ENCODE results near the gene RAB44.
"Not testable (repeated sequence)": the region's sequence is repeated elsewhere in the genome, so short reads cannot be mapped to it uniquely, and the experiment has no call there.

RAB44 gene, protein sequence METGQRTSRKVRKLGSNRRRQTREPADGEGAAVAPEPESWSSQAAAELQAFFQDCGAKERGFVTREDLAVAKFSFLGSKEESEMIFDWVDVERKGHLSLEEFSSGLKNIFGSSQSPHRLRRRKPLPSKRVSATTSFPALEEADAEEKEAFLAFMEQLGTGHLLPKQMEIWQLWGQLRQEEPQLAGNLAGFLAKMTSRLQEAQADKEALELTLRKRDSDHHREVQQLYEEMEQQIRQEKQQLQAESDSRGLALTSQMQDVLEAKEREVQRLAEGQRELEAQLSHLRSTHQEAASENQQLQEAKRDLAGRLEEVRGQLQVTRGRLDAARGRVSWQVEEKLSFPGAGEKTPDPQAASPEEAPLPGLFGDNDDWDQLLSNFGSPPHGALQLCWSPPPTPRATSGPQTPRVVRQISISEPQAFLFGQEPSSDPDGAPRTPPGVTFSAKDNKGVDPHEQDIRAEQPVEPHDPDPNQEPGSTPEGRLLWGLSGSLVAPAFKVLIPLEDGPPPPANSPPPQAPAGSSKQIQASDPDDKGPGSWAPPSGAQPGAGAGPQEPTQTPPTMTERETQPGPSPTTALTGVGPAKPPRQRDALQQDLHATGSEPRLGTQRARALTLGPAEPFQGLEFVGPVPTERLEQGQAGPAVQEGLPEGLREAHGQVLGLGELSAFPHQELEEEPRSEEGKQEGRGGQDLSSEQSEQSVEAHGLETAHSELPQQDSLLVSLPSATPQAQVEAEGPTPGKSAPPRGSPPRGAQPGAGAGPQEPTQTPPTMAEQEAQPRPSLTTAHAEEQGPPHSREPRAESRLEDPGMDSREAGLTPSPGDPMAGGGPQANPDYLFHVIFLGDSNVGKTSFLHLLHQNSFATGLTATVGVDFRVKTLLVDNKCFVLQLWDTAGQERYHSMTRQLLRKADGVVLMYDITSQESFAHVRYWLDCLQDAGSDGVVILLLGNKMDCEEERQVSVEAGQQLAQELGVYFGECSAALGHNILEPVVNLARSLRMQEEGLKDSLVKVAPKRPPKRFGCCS

DNA sequence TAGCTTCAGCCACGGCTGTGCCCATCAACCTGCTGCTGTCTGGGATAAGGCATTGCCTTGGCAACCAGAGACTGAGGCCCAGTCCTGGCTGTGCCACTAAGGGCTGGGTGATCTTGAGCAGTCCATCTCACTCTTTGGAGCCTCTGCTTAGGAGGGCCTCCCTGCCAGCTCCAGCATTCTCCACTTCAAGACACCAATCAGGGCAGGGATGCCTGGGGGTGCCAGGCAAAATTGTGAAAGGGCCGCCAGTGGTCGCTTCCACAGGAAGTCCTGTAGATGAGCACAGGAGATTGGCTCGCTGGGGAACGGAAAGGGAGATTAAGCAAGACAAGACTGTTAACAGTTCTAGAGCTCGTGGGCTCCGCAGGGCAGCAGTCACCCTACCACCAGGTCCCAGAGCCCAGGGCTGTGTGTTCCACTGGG, at the start of gene RAB44:
TSS of gene RAB44 (plus strand) at position 346 of the 423 bp plus-strand sequence. CDS start 6,410 bp downstream, outside the sequence.
- no peak for DNase-seq

DNA sequence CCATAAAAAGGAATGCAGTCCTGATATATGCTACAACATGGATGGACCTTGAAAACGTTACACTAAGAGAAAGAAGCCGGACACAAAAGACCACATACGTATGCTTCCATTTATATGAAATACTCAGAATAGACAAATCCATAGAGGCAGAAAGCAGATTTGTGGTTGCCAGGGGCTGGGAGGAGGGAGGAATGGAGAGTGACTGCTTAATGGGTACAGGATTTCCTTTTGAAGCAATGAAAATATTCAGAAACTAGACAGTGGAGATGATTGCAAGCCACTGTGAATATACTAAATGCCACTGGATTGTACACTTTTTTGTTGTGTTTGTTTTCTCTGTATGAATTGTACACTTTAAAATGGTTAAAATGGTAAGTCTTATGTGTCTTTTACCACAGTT, 48.5 kb upstream of the RAB44 start:
- no peak for DNase-seq

DNA sequence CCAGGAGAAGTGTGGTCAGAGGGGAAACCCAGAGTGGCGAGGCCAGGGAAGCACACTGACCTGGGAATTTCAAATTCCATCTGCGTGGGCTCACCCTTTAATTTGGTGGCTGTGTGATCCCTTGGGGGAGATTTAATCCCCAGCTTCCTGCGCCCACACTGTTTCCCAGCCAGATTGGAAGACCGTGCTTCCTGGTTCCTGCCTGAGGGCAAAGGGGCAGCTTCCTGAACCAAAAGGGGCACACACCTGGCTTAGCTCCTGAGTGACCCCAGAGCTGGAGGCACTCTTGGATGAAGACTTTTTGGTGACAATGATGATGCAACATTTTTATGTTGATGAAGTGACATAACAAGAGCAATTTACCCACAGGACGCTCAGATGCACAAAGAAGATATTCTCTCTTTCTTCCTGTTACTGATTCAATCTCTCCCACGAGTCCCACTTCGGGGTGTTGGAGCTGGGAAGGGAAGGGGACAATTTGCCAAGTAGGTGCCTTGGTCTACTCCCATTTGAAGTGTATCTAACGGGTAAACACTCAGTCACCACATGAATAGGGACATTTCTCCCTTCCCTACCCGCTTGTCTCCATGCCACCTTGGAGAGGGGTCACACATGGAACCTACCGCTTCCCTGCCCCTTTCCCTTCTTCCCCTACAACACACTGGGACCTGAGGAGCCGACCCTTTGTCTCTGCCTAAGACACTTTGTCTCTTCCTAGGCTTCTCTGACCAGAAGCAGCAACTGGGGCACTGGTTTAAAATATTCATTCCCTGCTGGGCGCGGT, 47.7 kb upstream of the RAB44 start:
- peak; percentile 65 for DNase-seq

DNA sequence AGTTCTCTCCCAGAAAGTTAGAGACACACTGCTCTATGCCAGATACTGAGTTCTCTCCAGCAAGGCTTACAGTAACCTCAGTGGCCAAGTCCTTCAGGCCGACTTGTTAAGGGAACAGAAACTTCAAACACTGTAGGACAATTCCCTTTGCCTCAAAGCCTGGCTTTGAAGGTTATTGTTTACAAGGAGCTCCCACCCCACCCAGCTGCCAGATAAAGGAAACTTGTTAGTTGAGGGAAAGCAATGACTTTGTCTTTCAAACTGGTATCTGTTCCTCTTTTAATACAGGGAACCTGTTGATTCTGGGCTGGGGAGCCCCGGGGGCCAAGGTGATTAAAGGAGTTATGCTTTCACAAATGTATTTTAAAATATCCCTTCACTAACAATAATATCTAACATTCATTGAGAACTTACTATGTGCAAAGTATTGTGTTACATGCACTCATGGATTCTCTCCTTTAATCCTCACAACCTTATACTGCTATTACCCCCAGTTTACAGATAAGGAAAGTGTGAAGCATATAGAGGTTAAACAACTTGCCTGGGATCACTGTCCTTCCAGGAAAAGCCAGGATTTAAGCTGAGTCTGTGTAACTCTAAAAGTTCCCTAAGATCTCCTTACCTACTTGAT, 46.7 kb upstream of the RAB44 start:
- DNase-seq = no peak

DNA sequence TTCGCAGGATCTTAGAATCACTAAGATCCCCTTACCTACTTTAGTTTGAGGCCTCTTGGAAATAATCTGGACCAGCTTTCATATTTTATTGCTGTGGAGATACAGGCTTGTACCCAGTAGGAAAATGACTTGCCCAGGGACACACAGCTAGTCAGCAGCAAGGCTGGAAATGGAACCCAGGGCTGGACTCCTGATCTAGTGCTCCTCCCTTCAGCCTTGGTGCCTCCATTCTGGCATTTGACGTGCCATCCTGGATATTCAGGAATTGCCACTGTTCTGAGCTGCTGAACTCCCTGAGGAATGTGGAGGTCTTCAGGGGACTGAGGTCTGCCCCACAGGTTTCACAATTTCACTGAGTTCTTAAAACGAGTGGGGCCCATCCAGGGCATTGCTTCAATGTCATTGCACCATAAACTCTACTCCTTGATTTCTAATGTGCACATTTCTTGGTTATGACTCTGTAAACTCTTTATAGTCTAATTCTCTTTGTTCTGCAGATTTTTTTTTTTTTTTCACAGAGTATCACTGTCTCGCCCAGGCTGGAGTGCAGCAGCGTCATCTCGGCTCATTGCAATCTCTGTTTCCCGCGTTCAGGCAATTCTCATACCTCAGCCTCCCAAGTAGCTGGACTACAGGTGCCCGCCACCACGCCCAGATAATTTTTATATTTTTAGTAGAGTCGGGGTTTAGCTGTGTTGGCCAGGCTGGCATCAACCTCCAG, 45.8 kb upstream of the RAB44 start:
- no peak for DNase-seq

DNA sequence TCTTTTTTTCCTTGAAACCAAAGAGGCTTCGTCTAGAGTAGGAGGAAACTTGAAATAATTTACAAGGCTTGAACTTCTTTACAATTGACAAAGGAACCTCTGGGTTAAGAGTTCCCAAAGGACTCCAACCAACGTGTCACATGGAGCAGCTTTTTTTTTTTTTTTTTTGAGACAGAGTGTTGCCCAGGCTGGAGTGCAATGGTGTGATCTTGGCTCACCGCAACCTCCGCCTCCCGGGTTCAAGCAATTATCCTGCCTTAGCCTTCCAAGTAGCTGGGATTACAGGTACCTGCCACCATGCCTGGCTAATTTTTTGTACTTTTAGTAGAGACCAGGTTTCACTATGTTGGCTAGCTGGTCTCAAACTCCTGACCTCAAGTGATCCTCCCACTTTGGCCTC, 43.2 kb upstream of the RAB44 start:
- DNase-seq = not testable (repeated sequence)

DNA sequence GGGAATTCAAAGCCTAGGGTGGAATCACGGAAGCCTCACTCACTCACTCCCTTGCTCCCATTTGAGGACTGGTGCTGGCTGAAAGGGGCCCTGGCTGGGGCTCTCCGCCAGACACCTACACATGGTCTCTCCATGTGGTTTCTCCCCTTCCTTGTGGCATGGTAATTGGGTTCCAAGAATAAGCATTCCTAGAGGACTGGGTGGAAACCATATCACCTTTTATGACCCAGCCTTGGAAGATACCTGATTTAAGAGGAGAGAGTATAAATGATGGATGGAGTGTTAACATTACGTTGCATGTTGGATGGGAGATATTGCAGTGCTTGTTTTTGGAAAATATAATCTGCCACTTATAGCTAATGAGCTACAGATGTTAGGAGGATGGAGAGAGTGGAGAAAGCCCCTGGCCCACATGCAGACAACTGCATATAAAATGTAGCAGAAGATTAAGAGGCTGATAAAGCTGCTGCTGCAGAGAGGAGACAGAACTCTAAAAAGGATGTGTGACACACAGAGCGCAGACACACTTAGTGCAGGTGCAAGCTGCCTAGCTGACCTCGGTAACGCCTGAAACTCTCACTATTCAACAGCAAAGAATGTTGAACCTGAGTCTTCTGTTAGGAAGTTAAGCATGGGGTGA, 42.4 kb upstream of the RAB44 start:
- no peak for DNase-seq

DNA sequence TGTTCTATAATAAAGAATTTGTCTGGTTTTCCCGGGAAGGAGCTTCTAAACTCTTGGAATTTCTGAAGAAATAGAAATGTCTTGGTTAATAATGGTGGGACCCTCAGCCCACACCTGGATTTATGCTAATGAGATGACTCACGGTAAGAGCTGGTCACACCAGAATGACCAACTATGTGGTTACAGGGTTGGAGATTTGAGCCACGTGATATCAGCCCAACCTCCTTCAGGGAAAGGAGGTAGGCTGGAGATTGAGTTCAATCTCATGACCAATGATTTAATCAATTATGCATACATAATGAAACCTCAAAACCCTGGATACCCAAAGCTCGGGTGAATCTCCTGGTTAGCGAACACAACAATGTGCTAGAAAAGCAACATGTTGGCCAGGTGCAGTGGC, 41.2 kb upstream of the RAB44 start:
- no peak for DNase-seq

DNA sequence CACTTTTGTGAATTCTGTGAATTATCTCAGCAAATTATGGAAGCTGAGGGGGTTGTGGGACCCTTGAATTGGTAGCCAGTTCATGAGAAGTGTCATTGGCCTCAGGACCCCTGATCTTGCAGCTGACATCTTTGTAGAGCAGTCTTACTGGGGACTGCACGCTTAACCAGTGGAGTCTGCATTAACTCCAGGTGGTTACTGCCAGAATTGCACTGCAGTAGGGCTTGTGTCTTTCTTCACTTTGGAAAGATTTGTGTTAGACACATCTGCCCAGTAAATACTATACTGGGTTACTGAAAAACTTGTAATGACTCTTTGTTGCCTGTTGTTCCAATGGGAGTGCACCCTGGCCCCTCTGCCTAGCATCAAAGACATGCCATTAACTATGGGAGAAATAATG, 40.4 kb upstream of the RAB44 start:
- DNase-seq = peak; percentile 36

DNA sequence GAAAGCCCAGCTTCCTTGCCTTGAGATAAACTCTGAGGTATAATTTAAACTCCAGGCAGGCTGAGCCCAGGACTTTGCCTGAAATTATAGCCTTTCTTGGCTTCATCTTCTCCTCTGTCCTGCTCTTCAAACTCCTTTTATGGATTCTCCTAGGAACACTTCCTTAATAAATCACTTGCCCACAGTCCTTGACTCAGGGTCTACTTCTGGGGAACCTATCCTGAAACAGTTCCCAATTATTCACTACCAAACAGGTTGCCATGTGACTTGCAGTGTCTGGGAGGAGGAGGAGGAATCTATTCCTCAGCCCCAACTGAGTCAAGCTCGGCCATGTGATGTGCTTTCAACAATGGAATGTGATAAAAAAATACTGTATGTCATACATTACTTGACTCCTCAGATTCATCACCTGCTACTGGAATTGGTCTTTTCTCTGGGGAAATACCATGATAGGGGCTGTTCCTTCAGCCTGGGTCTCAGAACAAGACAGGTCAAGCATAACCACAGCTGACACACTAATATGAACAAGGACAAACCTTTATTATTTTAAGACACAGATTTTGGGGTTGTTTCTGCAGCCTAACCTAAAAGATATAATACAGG, 39.6 kb upstream of the RAB44 start:
- DNase-seq = no peak

DNA sequence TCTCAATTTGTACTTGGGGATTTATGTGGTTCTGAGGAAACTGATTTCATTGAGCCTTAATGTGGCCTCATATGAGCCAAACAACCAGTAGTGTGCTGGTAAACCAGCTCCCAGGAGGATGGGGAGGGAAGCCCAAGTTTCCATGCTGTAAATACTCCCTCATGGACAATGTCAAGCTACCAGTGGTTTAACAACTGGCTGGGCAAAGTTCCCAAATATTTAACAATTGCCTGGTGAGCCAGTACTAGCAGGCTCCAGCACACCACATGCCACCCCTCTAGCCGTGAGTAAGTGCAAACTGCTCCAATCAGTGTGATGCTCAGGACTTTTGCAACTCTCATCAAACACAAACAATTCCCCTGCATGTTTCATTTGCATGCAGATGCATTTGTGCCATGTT, 38.4 kb upstream of the RAB44 start:
- peak; percentile 81 for DNase-seq

DNA sequence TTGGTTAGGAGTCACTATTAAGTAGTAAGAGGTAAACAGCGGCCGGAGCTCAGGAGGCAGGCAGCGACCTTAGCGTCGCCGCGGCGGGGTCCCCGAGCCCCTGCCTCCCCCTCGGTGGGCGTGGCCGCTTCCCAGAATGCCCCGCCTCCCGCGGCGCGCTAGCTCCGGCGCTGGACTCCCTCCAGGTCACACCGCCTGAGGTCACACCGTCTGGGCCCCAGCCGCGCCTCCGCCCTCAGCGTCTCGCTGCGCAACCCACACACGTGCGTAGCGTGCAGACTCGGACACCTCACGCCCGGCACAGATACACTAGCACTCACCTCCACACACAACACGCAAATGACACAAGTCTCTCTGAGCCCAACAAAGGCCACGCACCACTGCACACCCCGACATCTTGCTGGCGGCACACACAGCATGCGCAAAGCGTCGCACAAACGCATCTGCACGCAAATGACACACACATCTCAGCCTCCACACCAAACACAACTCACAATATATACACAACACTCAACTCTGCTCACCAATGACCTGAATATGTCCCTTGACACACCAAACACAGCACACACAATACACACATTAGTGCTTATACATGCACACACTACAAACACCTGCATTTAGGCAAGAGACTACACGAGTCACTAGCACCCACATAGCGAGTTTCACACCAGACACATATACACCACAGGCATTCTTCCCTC, 36.7 kb upstream of the RAB44 start:
- DNase-seq = peak; percentile 96

DNA sequence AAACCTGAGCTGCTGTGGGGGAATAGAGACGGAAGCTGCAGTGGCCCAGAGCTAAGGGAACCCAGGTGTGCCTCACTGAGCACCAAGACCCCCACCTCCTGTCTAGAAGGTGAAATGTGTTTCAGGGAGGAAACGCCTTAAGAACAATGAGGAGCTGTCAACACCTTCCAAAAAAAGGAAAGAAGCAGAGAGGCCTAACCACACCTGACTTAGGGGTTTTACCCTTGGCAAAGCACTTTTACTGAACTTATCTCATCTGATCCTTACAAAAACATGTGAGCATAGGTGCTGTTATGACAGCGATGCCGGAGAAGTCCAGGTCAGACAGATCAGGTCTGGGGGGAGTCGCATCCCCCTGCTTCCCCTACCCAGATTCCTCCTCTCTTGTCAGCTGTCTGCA, 35.2 kb upstream of the RAB44 start:
- peak; percentile 58 for DNase-seq

DNA sequence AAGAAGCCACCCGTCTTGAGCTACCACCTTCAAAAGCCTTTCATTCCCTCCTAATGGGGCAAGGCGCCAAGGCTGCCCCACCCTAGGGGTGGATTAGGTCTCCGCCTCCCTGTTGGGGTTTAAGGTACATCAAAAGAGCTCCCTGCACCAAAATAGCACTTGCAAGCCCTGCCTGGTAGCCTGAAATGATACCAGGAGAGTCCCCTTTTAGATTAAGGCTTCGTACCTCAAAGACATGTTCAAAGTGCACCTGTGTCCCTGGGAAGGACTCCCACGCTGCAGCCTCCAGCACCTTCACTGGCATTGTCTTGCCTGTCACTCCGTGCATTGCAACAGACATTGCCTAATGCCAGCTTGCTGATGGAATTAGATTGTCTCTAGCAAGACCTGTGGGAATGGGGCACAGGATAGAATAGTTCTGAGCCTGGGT, 34.8 kb upstream of the RAB44 start:
- DNase-seq = peak; percentile 86

DNA sequence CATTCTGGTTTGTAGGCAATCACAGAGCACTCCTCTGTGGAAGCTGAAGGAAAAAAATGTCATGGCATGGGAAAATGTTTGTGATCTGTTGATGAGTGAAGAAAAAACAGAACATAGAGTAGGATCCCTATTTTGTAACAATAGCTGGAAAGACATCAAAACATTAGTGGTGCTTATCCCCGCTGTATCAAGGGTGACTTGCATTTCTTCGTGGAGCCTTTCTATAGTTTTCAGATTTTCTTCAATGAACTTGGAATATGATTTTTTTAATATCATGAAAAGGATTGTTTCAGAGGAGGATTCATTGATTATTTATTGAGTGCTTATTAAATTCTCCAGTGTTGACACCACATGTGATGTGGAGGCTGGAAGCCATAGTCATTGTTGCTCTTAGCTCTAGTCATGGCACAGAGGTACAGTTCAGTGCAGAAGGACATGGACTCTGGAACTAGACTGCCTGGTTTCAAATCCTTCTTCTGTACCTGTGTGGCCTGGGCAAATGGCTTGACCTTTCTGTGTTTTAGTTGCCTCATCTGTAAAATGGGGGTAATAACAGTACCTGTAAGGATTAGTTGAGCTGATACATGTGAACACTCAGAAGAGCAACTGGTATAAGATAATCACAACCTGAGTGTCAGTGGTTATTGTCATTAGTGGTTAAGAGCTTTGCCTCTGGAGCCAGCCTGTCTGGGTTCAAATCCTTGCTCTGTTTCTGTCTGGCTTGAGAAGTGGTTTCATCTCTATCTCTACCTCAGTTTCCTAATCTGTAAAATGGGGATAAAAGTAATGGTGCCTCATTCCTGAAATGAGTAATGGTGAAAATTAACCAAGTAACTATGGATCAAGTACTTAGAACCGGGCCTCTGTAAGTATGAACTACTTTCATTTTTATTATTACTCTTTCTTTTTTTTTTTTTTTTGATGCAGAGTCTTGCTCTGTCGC, 33.9 kb upstream of the RAB44 start:
- DNase-seq = no peak

DNA sequence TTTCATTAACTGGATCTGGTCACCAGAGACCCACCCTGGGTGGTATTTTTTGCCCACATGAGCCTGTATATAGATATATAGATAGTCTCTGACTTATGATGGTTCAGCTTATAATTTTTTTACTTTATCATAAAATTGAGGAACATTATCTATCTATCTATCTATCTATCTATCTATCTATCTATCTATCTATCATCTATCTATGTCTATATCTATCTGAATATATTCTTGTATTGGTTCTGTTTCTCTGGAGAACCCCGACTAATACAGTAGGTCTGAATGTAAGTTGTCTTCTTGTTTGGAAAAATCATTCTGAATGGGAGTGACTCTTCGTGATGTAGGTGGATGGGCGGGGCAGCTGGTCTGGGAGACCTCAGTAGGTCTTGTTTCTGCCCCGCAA, 32.4 kb upstream of the RAB44 start:
- no peak for DNase-seq

DNA sequence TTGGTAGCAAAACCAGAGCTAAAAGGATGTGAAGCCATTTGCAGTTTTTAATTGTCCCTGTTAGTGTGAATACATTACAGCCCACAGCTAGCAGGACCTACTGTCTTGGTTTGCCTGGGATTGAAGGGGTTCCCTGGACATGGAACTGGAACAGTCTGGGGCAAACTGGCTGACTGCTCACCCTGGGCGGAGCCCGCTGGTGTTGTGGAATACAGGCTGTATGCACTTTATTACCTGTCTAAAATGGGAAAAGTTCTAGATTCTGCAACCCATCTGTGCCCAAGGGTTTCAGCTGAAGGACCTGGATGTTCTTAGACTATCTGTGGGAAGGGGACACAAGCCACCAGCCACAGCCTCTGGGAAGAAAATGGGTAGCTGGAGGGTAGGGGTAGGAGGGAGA, 31.3 kb upstream of the RAB44 start:
- DNase-seq = peak; percentile 72

DNA sequence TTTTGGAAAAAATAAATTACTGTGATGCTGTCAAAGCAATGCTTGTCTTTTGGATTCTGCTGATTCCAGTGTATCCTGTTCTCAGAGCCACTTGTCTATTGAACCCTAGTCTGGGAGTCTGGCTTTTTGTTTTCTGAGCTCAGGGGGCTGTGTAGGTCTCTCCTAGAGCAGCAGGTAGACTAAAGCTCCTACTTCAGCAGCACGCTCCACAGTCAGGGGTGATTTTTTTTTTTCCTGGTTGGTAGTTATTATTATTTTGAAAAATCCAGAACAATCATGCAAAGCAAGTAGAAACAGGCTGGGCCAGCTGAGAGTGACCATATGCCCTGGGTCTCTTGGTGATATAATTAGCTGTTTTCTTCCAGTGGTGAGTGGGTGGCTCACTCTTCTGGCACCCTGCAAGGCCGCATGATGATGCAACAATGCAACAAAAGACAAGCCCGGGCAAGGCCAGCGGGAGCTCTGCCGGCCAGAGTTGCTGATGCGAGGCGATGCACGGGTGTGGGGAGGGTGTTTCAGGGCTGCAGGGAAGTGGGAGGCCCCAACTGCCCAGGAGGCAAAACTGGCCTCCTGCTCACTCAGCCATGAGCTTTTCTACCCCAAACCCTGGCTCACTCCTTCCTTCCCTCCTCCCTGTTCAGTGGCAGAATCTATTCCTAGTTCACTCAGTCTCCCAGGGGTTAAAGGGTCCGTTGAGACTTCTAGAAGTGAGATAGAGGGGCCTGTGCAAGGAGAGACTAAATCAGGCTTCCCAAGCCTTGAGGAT, 30.6 kb upstream of the RAB44 start:
- peak; percentile 99 for DNase-seq
